GM21576 (cell line): ENCODE measurements around the gene NCKAP5.

Experiments
- ATAC-seq: cut with Tn5 transposase; IDR thresholded peaks from one replicate; pipeline ENCODE4 v1.9.1; 2021; ENCODE audit warnings: mild to moderate bottlenecking, moderate library complexity; ENCODE audit not compliant: unreplicated experiment

The NCKAP5 gene

GRCh38 chr2:133175926-133176325 lies 392.3 kb downstream of the NCKAP5 start:
- no peak for ATAC-seq

- ATAC-seq: no peak
These were observed 395.0 kb downstream of the NCKAP5 start for GRCh38 chr2:133173224-133173623.

- ATAC-seq: no peak
These were observed 396.8 kb downstream of the NCKAP5 start for GRCh38 chr2:133171393-133172004.

- no peak for ATAC-seq
These were observed 398.9 kb downstream of the NCKAP5 start for GRCh38 chr2:133169274-133169912.

- ATAC-seq: no peak
These were observed 400.3 kb downstream of the NCKAP5 start for GRCh38 chr2:133167990-133168389.

- no peak for ATAC-seq
These were observed 401.0 kb downstream of the NCKAP5 start for GRCh38 chr2:133167223-133167622.

GRCh38 chr2:133166031-133166430 lies 402.2 kb downstream of the NCKAP5 start:
- ATAC-seq: no peak

GRCh38 chr2:133163111-133163510 lies 405.2 kb downstream of the NCKAP5 start:
- ATAC-seq: no peak

GRCh38 chr2:133158442-133158841 lies 409.8 kb downstream of the NCKAP5 start:
- no peak for ATAC-seq

GRCh38 chr2:133158024-133158423 lies 410.2 kb downstream of the NCKAP5 start:
- no peak for ATAC-seq

- ATAC-seq: no peak
These were observed 411.1 kb downstream of the NCKAP5 start for GRCh38 chr2:133157141-133157540.

- ATAC-seq: no peak
These were observed 415.5 kb downstream of the NCKAP5 start for GRCh38 chr2:133152801-133153200.

GRCh38 chr2:133148187-133148586 lies 420.1 kb downstream of the NCKAP5 start:
- no peak for ATAC-seq

- no peak for ATAC-seq
These were observed 421.4 kb downstream of the NCKAP5 start for GRCh38 chr2:133146893-133147292.

- ATAC-seq: no peak
These were observed 424.6 kb downstream of the NCKAP5 start for GRCh38 chr2:133143645-133144044.

GRCh38 chr2:133142087-133142486 lies 426.2 kb downstream of the NCKAP5 start:
- no peak for ATAC-seq

- ATAC-seq: no peak
These were observed 427.6 kb downstream of the NCKAP5 start for GRCh38 chr2:133140620-133141019.

GRCh38 chr2:133139847-133140533 lies 428.3 kb downstream of the NCKAP5 start:
- ATAC-seq: no peak

GRCh38 chr2:133138693-133139092 lies 429.6 kb downstream of the NCKAP5 start:
- ATAC-seq: no peak

- ATAC-seq: no peak
These were observed 433.1 kb downstream of the NCKAP5 start for GRCh38 chr2:133135035-133135654.

- ATAC-seq: no peak
These were observed 437.6 kb downstream of the NCKAP5 start for GRCh38 chr2:133130548-133131246.
